ENCODE results near the gene PUSL1.
"Not testable (repeated sequence)": the region's sequence is repeated elsewhere in the genome, so short reads cannot be mapped to it uniquely, and the experiment has no call there.

- TF ChIP-seq EZH2 (IDR thresholded peaks at IDR 0.05); FOXP2 (optimal IDR thresholded peaks at IDR 0.05; ENCODE audit: control extremely low read depth, extremely low read length, insufficient read depth); POLR2AphosphoS5 (IDR thresholded peaks at IDR 0.05; ENCODE audit: borderline replicate concordance, low read depth, low read length): not testable (repeated sequence)
Observed at GRCh38 chr1:1316199-1316598, 7.8 kb downstream of the PUSL1 start.
